HG03025 (cell line): Measurements from ENCODE around the gene MAGI1.

Source experiments
- ATAC-seq: cut with Tn5 transposase; IDR thresholded peaks from one replicate; pipeline ENCODE4 v1.9.1; 2021; ENCODE audit warnings: mild to moderate bottlenecking, moderate library complexity; ENCODE audit not compliant: unreplicated experiment, low FRiP score

Gene MAGI1

DNA sequence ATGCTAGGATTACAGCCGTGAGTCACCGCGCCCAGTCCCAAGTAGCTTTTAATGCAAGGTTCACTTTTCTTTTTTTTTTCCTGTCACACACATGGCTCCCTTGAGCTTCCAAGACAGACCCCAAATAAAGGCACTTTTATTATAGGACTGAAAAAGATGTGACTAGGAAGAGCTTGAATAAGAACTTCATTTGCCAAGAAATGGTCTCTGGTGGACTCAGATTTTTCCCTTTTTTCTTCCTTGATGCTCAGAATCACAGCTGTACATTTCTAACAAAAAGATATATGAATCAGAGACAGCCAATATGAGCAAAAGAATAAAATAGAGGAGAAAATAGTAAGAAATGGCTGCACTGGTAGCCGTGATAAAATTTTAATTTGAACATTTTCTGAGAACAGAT lies 337.2 kb downstream of the MAGI1 start:
- ATAC-seq = no peak

DNA sequence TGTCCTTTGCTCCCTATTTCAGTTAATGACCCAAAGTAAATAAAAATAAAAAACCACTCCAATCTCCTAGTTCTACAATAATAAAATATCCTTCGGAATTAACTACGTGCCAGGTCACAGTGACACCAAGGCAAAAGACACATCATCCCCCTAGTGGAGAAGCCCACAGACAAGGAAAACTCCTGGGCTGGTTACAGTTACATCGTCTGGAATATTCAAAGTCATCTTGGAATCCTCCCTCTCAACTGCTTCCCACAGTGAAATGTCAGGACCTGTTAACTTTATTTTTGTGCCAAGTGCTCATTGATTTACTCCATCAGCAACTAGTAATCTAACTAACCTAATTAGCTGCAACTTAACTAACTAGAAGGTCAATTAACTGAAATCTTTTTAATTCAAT lies 349.3 kb downstream of the MAGI1 start:
- no peak for ATAC-seq

DNA sequence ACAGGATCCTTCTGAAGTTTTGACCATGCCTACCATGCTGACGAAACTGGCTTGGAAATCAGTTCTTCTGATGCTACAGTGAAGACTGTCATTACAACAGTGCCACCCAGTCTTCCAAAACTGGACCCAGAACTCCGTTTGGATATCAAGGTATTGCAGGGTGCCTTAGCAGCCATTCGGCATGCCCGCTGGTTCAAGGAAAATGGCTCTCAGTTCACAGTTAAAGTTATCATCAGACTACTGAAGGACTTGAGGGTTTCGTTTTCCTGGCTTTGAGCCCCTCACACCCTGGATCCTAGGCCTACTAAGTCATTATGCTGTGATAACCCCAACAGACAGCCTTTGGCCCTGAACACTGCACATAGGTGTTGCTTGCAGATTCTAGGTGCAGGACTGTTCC lies 351.0 kb downstream of the MAGI1 start:
- no peak for ATAC-seq

DNA sequence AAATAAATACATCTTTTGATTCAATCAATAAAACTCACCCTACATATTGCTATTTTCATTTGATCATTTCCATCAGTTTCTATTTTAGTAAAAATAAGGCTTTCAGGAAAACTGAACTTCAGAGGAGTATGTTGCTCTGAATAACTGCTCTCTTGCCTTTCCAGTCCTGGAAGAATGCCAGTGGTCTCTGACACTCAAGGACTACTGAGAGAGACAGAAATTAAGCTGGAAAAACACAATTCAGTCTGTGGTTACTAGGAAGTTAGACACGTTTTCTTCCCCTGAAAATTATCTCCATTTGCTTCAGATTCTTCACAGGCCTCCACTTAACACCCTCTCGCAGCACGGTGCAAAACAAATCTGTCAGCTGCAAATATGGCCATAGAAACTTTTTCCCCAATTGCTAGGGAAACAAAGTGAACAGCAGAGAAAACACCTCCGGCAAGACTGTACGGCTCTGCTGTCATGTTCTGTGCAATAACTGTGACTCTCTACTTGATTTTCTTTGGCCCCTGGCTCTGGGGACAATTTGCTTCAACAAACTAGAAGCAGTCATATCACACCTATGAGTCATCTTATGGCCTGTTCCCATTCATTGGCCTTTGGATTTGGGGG lies 353.0 kb downstream of the MAGI1 start:
- ATAC-seq = no peak

DNA sequence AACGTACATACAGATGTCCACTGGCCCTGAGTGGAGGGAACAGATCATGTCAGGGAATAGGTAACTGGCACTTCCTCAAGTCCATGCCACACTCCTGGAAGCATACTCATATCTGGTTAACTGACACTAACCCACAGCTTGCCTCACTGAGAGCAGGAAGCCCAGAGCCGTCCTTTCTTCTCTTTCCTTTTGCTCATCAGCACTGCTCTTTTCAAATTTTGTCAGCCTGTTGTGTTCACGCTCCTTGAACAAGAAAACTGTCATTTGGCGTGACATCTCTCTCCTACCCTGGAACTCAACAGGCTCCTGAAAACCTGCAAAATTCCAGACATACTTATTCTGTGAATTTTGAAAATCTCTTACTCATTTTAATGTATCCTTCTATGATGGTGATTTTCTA lies 360.2 kb downstream of the MAGI1 start:
- no peak for ATAC-seq

DNA sequence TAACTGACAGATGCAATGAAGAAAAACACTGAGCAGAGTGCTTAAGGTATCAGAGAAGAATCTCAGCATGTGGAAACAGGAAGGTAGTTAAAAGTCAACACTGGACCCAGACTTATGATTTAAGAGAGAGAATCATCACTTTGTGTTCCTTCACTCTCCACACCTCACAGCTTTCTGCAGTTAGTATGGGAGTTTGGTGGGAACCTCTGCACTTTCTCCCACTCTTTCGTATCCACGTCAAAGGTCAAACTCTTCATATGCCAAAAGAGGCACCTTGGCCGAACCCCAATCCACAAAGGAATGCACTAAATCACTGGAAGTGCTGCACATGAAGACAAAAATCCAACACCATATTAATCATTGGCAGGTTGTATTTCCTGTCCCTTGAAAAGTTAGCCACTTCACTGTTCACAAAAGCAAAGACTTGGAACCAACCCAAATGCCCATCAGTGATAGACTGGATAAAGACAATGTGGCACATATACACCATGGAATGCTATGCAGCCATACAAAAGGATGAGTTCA lies 361.2 kb downstream of the MAGI1 start:
- no peak for ATAC-seq

DNA sequence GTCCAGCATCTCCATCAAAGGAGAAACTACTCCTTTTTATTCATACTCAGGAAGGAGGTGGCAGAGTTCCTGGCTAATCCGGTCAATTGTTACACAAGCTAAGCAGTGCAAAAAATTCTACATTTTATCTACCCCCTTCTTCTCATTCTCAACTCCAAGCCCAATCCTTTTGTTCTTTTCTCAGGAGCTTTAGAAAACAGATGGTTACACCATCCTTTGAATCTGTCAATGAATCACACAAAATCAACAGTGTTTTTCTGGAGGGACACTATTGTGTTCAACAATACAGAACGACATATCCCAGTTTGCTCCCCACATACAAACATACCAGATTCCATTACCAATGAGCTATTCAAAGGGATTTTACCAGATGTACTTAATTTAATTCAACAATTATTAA lies 362.1 kb downstream of the MAGI1 start:
- ATAC-seq = no peak

DNA sequence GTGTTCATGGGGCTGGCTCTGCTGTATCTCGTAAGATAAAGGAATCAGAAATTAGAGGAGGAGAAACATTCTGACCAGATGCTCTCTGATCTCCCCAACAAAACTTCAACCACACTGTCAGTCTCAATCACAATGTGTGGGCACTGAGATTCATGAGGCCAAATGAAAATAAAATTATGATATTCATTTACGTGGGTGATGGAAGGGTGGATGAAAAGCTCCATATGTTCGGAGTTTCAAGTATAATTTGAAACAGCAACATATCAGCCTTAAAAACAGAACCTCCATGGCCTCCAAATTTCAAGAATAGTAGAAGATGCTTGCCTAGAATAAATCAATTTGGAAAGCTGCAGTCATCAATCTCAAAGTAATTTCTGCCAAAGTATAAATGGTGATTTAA lies 363.7 kb downstream of the MAGI1 start:
- ATAC-seq = no peak

DNA sequence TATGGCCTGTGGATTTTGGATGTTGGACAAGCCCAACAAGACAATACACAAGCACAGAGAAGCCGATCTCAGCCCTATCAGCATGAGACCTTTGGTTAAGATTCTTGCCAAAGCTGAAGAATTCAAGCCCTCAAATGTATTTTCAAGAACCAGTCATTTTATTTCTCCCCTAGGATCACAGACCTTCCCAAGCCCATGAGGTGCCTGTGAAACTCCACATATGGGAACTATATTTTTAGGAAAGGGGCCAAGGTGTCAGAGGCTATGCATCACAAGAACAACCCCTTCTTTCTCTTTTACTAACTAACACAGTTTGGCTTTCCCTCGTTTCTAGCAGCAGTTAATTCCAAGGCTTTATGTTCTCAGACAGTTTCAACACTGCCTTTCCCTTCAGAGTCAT lies 364.5 kb downstream of the MAGI1 start:
- no peak for ATAC-seq

DNA sequence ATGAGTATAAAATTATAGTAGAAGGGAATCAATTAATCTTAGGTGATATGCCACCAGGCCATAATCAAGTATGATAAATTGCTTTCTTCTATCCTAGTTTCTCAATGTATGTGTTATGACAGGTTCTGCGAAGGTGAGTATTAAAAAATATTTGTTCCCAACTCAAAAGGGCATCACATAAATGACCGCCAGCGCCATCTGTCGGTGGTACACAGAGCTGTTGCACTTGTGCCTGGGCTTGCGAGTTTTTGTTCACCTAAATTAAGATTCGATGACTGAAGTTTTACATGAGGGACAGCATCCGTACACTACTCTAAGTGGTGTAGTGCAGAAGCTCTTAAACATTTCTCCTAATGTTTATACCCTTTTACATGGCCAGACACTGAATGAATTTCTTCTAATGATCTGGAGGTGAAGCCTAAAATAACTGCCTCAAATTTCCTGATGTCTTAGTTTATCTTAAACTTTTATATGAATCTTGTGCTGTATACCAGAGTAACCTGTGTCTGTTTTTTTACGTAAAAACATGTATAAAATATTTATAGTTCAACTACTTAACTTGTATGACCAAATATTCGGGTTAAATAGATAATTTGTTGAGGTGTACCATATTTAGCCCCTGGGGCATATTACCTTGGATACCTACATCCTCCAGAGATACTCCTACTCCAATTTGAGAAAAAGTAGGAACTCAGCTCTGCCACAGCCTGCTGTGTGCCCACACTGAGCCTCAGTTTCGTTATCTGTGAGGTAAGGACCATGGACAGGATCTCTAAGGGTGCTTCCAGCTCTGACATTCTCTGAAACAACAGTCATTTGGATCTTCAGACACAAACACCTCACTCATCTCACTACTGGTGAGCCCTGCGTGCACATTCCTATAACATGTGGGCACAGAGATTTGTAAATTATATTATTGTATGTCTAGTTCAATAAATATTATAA lies 365.6 kb downstream of the MAGI1 start:
- ATAC-seq = no peak

DNA sequence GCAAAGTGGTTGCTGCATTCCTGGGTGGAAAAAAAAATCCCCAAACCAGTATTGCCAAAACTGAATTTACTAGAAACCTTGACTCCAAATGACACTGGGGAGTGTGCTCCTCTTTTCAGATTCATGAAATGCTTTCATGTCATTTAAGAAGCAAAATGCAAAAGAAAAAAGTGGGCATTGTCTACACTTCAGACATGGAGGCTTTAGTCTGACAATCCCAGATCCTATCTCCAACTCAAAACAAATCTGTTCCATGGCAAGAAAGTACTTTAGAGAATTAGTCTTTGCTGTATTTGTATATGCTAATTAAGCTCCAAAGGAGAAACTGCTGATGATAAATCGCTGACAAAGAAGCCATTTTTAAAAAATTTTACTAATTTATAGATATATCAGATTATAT lies 366.7 kb downstream of the MAGI1 start:
- ATAC-seq = no peak

DNA sequence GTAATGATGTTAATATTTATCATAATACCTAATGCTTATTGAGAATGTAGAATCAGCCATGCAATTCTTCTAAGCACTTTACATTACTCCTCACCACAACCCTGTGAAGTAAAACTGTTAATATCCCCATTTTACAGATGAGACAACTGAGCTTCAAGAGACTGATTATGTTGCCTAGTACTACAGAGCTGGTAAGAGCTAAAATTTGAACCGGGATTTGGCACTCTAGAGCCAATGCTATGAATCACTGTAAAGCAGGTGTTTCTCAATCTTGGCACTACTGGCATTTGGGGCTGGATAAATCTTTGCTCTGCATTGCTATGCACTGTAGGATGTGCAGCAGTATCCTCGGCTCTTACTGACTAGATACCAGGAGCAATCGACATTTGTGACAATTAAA lies 367.7 kb downstream of the MAGI1 start:
- ATAC-seq = no peak

DNA sequence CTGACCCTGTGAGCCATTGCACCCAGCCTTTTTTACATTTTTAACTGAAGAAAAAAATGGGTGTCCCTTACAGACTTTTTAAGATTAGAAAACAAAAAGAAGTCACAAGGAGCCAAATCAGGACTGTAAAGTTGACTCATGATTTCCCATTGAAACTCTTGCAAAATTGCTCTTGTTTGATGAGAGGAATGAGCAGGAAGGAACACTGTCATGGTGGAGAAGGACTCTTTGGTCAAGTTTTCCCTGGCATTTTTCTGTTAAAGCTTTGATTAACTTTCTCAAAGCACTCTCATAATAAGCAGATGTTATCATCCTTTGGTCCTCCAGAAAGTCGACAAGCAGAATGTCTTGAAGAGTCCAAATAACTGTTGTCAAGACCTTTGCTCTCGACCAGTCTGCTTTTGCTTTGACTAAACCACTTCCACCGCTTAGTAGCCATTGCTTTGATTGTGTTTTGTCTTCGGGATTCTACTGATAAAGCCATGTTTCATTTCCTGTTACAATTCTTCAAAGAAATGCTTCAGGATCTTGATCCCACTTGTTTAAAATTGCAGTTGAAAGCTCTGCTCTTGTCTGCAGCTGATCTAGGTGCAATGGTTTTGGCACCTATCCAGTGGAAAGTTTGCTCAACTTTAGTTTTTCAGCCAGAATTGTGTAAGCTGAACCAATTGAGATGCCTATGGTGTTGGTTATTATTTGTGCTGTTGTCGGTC lies 369.4 kb downstream of the MAGI1 start:
- ATAC-seq = no peak

DNA sequence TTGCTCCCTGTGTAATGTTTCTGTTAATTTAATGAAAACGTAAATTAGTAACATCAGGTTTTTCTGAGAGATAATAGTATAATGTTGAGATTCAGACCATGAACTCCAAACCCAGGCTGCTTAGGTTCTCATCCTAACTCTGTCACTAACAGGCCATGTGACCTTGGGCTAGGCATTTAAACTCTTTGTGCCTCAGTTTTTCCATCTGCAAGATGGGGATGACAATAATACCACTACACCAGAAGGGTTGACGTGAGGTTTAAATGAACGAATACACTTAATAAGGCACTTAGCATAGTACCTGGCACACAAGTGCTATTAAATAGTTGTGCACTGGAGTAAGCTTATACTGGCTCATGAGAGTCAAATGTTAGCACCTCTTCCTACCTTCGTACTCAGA lies 370.8 kb downstream of the MAGI1 start:
- no peak for ATAC-seq

DNA sequence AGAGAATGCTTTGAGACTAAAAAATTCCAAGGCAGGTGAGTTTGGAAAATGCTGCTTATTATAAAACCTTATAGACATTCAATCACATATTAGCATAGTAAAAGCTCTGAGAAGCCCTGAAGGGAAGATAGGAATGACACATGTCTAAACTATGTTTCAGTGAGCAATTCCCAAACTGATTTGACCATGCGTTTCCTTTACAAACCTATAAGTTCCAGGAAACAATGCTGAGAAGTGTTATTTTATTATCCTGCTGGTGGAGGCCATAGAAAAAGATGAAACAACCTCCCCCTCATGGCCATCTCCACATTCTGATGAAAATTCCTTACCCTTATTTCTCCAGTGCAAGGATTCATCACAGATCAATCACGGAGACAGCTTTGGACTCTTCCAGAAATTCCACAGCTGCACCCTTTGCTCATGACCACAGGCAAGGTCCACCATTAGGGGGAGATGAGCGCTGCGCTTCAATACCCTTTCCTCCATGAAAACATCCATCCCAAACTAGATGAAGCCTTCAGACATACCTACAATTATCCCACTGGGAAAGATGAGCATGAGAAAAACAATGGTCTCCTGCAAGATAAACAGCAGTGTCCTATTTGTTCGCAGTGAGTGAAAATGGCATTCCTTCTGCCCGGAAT lies 372.1 kb downstream of the MAGI1 start:
- no peak for ATAC-seq

DNA sequence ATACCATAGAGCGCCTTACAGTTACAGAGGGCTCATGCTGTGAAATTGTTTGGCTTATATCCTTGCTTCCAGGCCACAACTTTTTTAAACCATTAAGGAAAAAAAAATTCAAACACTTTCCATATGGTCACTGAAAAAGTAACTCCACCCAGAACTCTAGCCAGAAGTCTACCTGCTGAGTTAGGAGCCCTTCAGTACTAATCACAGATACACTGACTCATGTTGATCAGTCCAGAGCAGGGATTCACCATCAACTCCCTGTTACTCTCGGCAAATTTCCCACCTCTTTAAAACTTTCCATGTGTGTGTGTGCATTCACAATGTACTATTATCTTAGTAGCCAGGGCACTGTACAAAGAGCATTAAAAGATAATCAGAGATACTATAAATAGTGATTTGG lies 372.8 kb downstream of the MAGI1 start:
- no peak for ATAC-seq

DNA sequence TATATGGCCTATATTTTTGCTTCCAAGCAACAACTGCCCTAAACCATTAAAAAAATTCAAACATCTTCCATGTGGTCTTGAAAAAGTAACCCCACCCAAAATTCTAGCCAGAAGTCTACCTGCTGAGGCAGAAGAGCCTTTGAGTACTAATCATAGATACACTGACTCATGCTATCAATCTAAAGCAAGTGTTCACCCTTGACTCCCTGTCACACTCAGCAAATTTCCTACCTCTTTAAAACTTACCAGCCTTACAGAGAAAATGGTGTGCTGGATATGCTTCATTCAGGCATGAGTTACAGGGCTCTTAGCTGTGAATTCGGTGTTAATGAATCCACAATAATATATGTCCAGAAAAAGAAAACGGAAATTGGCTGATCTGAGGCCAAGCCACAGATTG lies 373.8 kb downstream of the MAGI1 start:
- no peak for ATAC-seq

DNA sequence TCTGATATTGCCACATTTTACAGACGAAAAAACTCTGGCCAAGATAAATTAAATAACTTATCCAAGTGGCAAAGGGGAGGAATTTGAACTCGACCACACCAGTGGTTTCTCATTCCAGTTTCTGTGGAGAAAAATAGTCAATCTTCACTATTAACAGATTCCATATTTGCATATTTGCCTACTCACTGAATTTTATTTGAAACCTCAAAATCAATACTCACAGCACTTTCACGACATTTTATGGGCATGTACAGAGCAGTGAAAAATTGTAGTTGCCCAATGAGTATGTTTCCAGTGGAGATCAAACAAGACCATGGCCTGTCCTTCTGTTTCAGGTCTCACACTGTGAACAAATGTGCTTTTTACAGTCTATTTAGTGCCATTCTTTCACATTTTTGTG lies 374.3 kb downstream of the MAGI1 start:
- no peak for ATAC-seq

DNA sequence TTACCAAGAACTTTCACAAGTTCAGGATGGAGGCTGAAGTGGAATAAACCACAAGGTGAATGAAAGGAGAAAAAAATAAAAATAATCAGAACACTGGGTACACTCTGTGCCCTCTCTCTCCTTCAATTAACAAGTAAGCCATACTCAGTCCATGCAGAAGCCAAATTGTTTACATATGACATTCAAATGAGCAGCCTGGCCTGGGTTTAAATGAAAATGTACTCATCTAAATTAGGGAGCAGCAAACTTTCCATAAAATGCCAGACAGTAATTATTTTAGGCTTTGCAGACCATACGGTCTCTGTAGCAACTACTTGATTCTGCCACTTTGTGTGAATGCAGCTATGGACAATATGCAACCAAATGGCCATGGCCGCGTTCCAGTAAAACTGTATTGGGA lies 376.6 kb downstream of the MAGI1 start:
- ATAC-seq = no peak

DNA sequence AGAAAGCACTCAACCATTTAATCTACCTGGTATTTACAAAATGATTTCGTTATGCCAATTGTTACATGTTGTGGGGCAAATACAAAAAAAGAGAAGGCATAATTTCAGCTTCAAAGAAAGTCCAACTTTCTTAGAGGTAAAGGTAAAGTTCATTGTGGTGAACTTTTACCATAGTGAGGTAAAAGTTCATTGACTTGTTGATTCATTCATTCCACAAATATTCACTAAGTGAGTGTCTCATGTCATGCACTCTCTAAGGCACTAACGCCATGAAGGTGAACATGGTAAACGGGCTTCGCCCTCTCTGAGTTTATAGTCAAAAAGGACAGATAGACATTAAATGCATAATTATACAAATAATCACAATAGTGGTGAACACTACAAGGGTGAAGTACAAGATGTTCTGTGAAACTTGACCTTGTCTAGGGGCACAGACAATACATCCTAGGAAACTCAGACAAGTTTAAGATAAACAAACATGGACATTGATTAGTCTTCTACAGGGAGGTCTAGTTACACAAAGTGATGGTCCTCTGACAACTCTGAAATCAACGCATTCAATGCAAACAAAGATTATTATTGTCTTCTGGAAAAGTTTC lies 378.6 kb downstream of the MAGI1 start:
- no peak for ATAC-seq
